ENCODE measurements around the gene RGS11.
"Not testable (repeated sequence)": the region's sequence is repeated elsewhere in the genome, so short reads cannot be mapped to it uniquely, and the experiment has no call there.

The RGS11 gene

GRCh38 chr16:247027-247426, 28.7 kb downstream of the RGS11 start:
- Histone ChIP-seq H3K4me1 (ENCODE audit: control insufficient read depth, insufficient read depth, low read length) (peaks cover 11% of the 10 kb centered on the region), H3K9me3 (ENCODE audit: control insufficient read depth, low read length) (no peaks in the 10 kb centered on the region), H3K36me3 (ENCODE audit: control insufficient read depth, insufficient read depth, low read length) (no peaks in the 10 kb centered on the region), H3K27me3 (ENCODE audit: control insufficient read depth, insufficient read depth, low read length) (no peaks in the 10 kb centered on the region), H3K4me3 (ENCODE audit: low read length) (no peak overlapping the region), H3K9ac (ENCODE audit: low read length) (no peak overlapping the region)

GRCh38 chr16:245105-245504, 30.6 kb downstream of the RGS11 start:
- H3K27me3 ChIP-seq (ENCODE audit: control insufficient read depth, insufficient read depth, low read length), result no peaks in the 10 kb centered on the region
- H3K4me1 ChIP-seq (ENCODE audit: control insufficient read depth, insufficient read depth, low read length), result peaks cover 8% of the 10 kb centered on the region
- H3K9ac ChIP-seq (ENCODE audit: low read length), result no peak overlapping the region
- no peak overlapping the region for H3K4me3 ChIP-seq (ENCODE audit: low read length)
- no peaks in the 10 kb centered on the region for H3K36me3 ChIP-seq (ENCODE audit: control insufficient read depth, insufficient read depth, low read length)
- H3K9me3 ChIP-seq (ENCODE audit: control insufficient read depth, low read length), result no peaks in the 10 kb centered on the region

GRCh38 chr16:243348-243747, 32.4 kb downstream of the RGS11 start:
- no peak overlapping the region for H3K9ac ChIP-seq (ENCODE audit: low read length)
- no peaks in the 10 kb centered on the region for H3K9me3 ChIP-seq (ENCODE audit: control insufficient read depth, low read length)
- no peaks in the 10 kb centered on the region for H3K27me3 ChIP-seq (ENCODE audit: control insufficient read depth, insufficient read depth, low read length)
- peaks cover 5% of the 10 kb centered on the region for H3K4me1 ChIP-seq (ENCODE audit: control insufficient read depth, insufficient read depth, low read length)
- H3K4me3 ChIP-seq (ENCODE audit: low read length), result no peak overlapping the region
- H3K36me3 ChIP-seq (ENCODE audit: control insufficient read depth, insufficient read depth, low read length), result no peaks in the 10 kb centered on the region

- no peaks in the 10 kb centered on the region for H3K9me3 ChIP-seq (ENCODE audit: control insufficient read depth, low read length)
- H3K27me3 ChIP-seq (ENCODE audit: control insufficient read depth, insufficient read depth, low read length), result no peaks in the 10 kb centered on the region
- H3K4me3 ChIP-seq (ENCODE audit: low read length), result no peak overlapping the region
- no peaks in the 10 kb centered on the region for H3K36me3 ChIP-seq (ENCODE audit: control insufficient read depth, insufficient read depth, low read length)
- peaks cover 5% of the 10 kb centered on the region for H3K4me1 ChIP-seq (ENCODE audit: control insufficient read depth, insufficient read depth, low read length)
- H3K9ac ChIP-seq (ENCODE audit: low read length), result no peak overlapping the region
Measured at GRCh38 chr16:242281-242680, 33.5 kb downstream of the RGS11 start.

GRCh38 chr16:240559-240958, 35.2 kb downstream of the RGS11 start:
- Histone ChIP-seq H3K36me3 (ENCODE audit: control insufficient read depth, insufficient read depth, low read length) (no peaks in the 10 kb centered on the region), H3K27me3 (ENCODE audit: control insufficient read depth, insufficient read depth, low read length) (no peaks in the 10 kb centered on the region), H3K4me3 (ENCODE audit: low read length) (no peak overlapping the region), H3K9me3 (ENCODE audit: control insufficient read depth, low read length) (no peaks in the 10 kb centered on the region), H3K4me1 (ENCODE audit: control insufficient read depth, insufficient read depth, low read length) (peaks cover 7% of the 10 kb centered on the region), H3K9ac (ENCODE audit: low read length) (no peak overlapping the region)

GRCh38 chr16:239948-240277, 35.8 kb downstream of the RGS11 start:
- H3K9me3 ChIP-seq (ENCODE audit: control insufficient read depth, low read length), result no peaks in the 10 kb centered on the region
- H3K27me3 ChIP-seq (ENCODE audit: control insufficient read depth, insufficient read depth, low read length), result no peaks in the 10 kb centered on the region
- no peak overlapping the region for H3K4me3 ChIP-seq (ENCODE audit: low read length)
- peaks cover 10% of the 10 kb centered on the region for H3K4me1 ChIP-seq (ENCODE audit: control insufficient read depth, insufficient read depth, low read length)
- H3K9ac ChIP-seq (ENCODE audit: low read length), result no peak overlapping the region
- no peaks in the 10 kb centered on the region for H3K36me3 ChIP-seq (ENCODE audit: control insufficient read depth, insufficient read depth, low read length)

GRCh38 chr16:234468-235305, 41.1 kb downstream of the RGS11 start, which contains the start of gene FAM234A:
TSS of gene FAM234A (plus strand) at chr16:234821. CDS start at chr16:254414, 19,593 bp downstream.
- H3K4me3 ChIP-seq (ENCODE audit: low read length), result peak within 1 kb of the TSS; percentile 80
- H3K4me1 ChIP-seq (ENCODE audit: control insufficient read depth, insufficient read depth, low read length), result peaks cover 5% of the 10 kb centered on the region
- no peaks in the 10 kb centered on the region for H3K27me3 ChIP-seq (ENCODE audit: control insufficient read depth, insufficient read depth, low read length)
- no peaks in the 10 kb centered on the region for H3K9me3 ChIP-seq (ENCODE audit: control insufficient read depth, low read length)
- peak within 1 kb of the TSS; percentile 88 for H3K9ac ChIP-seq (ENCODE audit: low read length)
- H3K36me3 ChIP-seq (ENCODE audit: control insufficient read depth, insufficient read depth, low read length), result no peaks in the 10 kb centered on the region

- Histone ChIP-seq H3K9me3 (ENCODE audit: control insufficient read depth, low read length) (no peaks in the 10 kb centered on the region), H3K36me3 (ENCODE audit: control insufficient read depth, insufficient read depth, low read length) (no peaks in the 10 kb centered on the region), H3K27me3 (ENCODE audit: control insufficient read depth, insufficient read depth, low read length) (no peaks in the 10 kb centered on the region), H3K4me3 (ENCODE audit: low read length) (no peak overlapping the region), H3K9ac (ENCODE audit: low read length) (no peak overlapping the region), H3K4me1 (ENCODE audit: control insufficient read depth, insufficient read depth, low read length) (peaks cover 14% of the 10 kb centered on the region)
Measured at GRCh38 chr16:230949-231348, 44.8 kb downstream of the RGS11 start.

GRCh38 chr16:230351-230750, 45.4 kb downstream of the RGS11 start:
- H3K36me3 ChIP-seq (ENCODE audit: control insufficient read depth, insufficient read depth, low read length); H3K27me3 ChIP-seq (ENCODE audit: control insufficient read depth, insufficient read depth, low read length); H3K9me3 ChIP-seq (ENCODE audit: control insufficient read depth, low read length); H3K4me3 ChIP-seq (ENCODE audit: low read length); H3K9ac ChIP-seq (ENCODE audit: low read length); H3K4me1 ChIP-seq (ENCODE audit: control insufficient read depth, insufficient read depth, low read length): not testable (repeated sequence)

GRCh38 chr16:229731-230281, 45.9 kb downstream of the RGS11 start:
- Histone ChIP-seq H3K9me3 (ENCODE audit: control insufficient read depth, low read length) (no peaks in the 10 kb centered on the region), H3K4me3 (ENCODE audit: low read length) (no peak overlapping the region), H3K9ac (ENCODE audit: low read length) (no peak overlapping the region), H3K36me3 (ENCODE audit: control insufficient read depth, insufficient read depth, low read length) (no peaks in the 10 kb centered on the region), H3K27me3 (ENCODE audit: control insufficient read depth, insufficient read depth, low read length) (no peaks in the 10 kb centered on the region), H3K4me1 (ENCODE audit: control insufficient read depth, insufficient read depth, low read length) (peaks cover 8% of the 10 kb centered on the region)

GRCh38 chr16:228852-229730, 46.7 kb downstream of the RGS11 start, which contains the start of gene LUC7L:
TSS of gene LUC7L (minus strand) at chr16:229449. CDS start at chr16:229339, 110 bp downstream.
- Histone ChIP-seq H3K4me1 (ENCODE audit: control insufficient read depth, insufficient read depth, low read length) (peaks cover 8% of the 10 kb centered on the region), H3K27me3 (ENCODE audit: control insufficient read depth, insufficient read depth, low read length) (no peaks in the 10 kb centered on the region), H3K9me3 (ENCODE audit: control insufficient read depth, low read length) (no peaks in the 10 kb centered on the region), H3K4me3 (ENCODE audit: low read length) (peak within 1 kb of the TSS; percentile 60), H3K9ac (ENCODE audit: low read length) (peak within 1 kb of the TSS; percentile 88), H3K36me3 (ENCODE audit: control insufficient read depth, insufficient read depth, low read length) (no peaks in the 10 kb centered on the region)

All from mucosa of stomach (tissue), 1 donor.